Cardiac fibroblast (primary cell): ENCODE results near the gene ATP5PB.

Source experiments
- DNase-seq, 2 donors: peaks; one replicate each; pipeline versions ENCODE4 v3.0.0 to v3.0.0-alpha.2; 2010; ENCODE audit warnings: low read depth in 2 of 2
- H3K4me3 ChIP-seq, 2 donors: replicated peaks in 1 of 2; 1 replicate in 1 of 2; 2 replicates in 1 of 2; pipeline ENCODE4 v1.5.1; 2011; ENCODE audit warnings: low read depth in 2 of 2, low read length in 2 of 2, mild to moderate bottlenecking in 2 of 2, moderate library complexity in 1 of 2
- CTCF ChIP-seq: IDR thresholded peaks from one replicate; pipeline ENCODE4 v1.5.1; 2011; ENCODE audit warnings: low read depth, mild to moderate bottlenecking, low read length, inconsistent platforms

Gene ATP5PB

GRCh38 chr1:111476761-111477309 lies 27.6 kb downstream of the ATP5PB start:
- H3K4me3 ChIP-seq, result no peak overlapping the region
- DNase-seq, result no peak
- no peak for TF ChIP-seq CTCF

DNA sequence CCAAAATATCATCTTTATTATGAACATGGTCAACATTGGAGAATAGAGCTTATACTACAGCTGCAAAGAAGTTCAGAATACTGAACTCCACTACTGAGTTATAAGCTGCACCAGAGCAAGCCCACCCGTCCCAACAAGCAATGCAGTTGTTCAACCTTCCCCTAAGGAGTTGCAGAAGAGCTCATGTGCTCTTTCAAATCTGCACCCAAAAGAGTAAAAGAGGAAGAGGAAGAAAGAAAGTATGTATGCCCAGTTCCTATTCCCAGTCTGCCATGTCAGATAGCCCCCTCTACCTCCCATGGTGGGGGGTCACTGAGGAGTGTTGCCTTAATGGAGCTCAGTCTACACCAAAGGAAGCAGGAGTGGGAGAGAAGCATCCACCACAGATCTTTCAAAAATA lies 31.4 kb downstream of the ATP5PB start:
- no peak for TF ChIP-seq CTCF
- H3K4me3 ChIP-seq, result no peak overlapping the region
- DNase-seq, result no peak

DNA sequence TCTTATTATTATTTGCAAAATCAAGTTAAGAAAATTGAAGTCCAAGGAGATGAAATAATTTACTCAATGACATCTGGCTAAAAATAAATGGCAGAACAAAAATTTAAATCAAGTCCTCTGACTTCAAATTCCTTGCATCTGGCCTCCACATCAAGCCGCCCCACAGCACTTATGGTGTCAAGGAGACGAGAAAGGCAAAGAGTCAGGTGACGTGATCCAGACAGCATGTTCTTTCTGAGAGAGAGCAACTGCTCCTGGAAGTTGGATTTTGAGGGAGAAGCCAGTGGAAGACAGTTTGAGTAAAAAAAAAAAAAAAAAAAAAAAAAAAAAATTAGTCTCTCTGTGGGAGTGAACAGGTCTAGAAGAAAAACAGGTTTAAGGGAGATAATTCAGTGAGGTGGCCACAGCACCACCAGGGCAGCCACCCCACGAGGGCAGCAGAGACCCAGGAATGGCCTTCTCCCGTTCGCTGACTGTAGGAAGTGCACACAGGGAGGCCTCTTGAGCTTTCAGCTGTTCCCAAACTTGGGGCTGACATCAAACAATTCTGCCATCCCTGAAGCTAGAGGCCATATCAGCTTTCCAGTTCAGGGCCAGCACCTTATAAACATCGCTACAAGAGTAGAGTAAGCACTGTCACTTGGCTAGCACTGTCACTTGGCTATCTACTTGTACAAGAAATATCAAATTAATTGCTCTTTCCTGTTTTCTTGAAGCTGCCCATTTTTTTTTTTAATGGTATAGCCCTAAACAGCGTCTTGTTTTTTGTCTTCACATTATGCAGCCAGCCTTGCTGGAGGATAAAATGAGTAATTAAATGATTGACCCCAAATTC lies 32.3 kb downstream of the ATP5PB start:
- no peak overlapping the region for H3K4me3 ChIP-seq
- DNase-seq, result peak; percentile 80 to 83
- TF ChIP-seq CTCF, result peak; percentile 80

DNA sequence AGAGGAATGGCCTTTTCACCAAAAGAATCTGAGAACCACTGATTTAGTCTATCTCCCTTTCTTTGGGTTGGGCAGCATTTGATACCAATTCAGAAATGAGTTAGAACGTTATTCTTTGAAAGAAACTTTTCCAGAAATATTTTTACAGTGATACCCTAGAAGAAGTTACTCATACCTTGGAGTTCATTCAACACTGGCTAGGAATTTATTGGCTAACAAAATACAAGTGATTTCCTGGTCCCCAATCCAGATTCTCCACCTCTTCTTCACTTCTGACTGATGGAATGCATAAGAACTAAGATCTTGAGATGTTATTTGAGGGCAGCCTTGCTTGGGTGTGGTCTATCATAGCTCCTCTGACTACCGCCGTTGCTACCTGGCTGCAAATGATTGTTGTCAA lies 33.9 kb downstream of the ATP5PB start:
- H3K4me3 ChIP-seq, result no peak overlapping the region
- TF ChIP-seq CTCF, result no peak
- DNase-seq, result peak; percentile 24 to 49

DNA sequence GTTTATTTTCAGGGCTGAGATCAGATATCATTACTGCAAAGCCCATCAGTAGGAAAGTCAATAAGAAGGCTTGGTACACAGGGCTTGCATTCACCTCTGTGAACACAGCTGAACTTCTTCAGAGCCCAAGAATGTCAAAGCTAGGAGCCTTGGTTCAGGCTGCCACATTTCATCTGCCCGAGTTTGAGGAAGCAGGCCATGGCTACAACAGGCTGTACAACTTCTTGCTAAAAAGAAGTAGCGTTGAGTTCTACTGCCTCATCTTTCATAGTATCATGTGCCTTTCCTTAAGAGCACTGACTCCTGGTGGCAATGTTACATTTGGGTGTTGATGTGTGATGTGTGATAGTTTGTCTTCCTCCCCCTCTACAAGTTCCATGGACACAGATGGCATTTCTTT lies 34.6 kb downstream of the ATP5PB start:
- no peak for DNase-seq
- no peak for TF ChIP-seq CTCF
- H3K4me3 ChIP-seq, result no peak overlapping the region

GRCh38 chr1:111484391-111485026 lies 35.2 kb downstream of the ATP5PB start:
- DNase-seq, result no peak
- no peak overlapping the region for H3K4me3 ChIP-seq
- TF ChIP-seq CTCF, result no peak
